Brain pericyte (primary cell): ENCODE data around the gene CWF19L1.

Source experiments
- DNase-seq: peaks from one replicate; pipeline ENCODE4 v3.0.0-alpha.2; 2012; ENCODE audit warnings: low read depth, low spot score

Gene CWF19L1

GRCh38 chr10:100182908-100183307 lies 84.5 kb downstream of the CWF19L1 start:
- DNase-seq: no peak
